GM19452 (cell line): ENCODE results near the gene OPN4.
"Not testable (repeated sequence)": the region's sequence is repeated elsewhere in the genome, so short reads cannot be mapped to it uniquely, and the experiment has no call there.

ENCODE experiments used
- ATAC-seq: cut with Tn5 transposase; IDR thresholded peaks from one replicate; pipeline ENCODE4 v1.9.1; 2021; ENCODE audit not compliant: unreplicated experiment

The OPN4 gene, protein sequence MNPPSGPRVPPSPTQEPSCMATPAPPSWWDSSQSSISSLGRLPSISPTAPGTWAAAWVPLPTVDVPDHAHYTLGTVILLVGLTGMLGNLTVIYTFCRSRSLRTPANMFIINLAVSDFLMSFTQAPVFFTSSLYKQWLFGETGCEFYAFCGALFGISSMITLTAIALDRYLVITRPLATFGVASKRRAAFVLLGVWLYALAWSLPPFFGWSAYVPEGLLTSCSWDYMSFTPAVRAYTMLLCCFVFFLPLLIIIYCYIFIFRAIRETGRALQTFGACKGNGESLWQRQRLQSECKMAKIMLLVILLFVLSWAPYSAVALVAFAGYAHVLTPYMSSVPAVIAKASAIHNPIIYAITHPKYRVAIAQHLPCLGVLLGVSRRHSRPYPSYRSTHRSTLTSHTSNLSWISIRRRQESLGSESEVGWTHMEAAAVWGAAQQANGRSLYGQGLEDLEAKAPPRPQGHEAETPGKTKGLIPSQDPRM

GRCh38 chr10:86654411-86655172 is at the start of gene OPN4:
TSS of gene OPN4 (plus strand) at chr10:86654547. CDS start at chr10:86654784, 237 bp downstream.
- ATAC-seq: no peak

DNA sequence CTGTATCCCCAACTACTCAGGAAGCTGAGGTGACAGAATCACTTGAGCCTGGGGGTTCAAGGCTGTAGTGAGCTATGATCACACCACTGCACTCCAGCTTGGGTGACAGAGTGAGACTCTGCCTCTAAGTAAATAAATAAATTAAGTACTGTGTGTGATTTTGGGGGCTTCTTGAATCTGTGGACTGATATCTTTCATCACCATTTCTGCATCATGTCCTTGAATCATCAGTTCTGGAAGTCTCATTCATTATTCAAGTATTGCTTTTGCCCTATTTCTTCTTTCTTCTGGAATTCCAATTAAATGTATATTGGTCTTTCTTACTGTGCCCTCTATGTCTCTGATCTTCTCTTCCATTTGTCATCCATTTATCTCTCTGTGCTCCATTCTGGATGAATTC is 46.7 kb upstream of the OPN4 start:
- ATAC-seq: no peak

- no peak for ATAC-seq
Observed at GRCh38 chr10:86609920-86610319, 44.4 kb upstream of the OPN4 start.

DNA sequence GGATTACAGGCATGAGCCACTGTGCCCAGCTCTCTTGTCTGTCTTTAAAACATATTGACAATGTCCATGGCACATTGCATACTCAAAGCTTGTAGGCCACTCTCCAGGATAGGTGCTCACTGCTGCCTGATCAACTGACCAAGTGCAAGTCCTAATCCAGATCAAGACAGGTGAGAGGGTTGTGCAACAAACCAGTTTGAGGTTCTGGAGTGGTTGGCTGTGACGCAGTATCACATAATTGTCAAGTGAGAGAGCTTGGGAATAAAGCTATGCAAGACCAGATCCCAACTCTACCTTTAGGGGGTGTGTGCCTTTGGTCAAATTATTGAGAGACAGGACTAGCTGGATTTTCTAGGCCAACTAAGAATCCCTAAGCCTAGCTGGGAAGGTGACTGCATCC is 43.0 kb upstream of the OPN4 start:
- no peak for ATAC-seq

DNA sequence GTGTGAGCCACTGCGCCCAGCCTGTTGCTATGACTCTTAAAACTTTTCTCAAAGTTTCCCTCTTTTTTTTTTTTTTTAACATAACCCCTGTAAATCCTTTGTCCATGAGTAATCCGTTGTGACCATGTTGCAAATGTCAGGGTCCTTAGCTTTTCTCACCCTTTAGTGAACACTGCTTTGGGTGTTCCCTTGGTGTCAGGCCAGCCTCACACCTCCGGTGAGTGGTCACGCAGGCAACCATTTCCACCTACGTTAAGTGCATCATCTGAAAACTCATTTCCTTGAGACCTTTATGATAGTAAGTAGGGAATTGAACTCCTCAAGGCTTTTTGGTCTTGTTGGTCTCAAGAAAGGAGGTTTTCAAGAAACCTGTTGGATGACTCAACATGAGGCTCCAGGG is 41.3 kb upstream of the OPN4 start:
- no peak for ATAC-seq

GRCh38 chr10:86613905-86614304 is 40.4 kb upstream of the OPN4 start:
- no peak for ATAC-seq

DNA sequence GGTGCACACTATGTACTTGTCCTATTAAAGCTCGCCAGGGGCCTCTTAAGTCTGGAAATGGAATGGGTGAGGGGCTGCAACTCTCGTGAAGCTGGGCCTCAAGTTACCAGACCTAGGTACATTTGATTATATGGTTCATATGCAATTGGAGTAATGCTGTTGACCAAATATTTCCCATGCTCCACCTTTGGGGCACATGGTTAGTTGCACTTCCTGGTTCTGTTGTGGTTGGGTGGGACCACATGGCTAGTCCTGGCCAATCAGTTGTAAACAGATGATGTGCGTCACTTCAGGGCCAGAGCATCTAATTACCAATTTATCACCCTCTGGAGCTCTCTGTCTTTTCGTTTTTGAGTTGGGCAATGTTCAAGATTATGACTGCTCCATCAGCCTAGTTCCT is 39.5 kb upstream of the OPN4 start:
- ATAC-seq: no peak

DNA sequence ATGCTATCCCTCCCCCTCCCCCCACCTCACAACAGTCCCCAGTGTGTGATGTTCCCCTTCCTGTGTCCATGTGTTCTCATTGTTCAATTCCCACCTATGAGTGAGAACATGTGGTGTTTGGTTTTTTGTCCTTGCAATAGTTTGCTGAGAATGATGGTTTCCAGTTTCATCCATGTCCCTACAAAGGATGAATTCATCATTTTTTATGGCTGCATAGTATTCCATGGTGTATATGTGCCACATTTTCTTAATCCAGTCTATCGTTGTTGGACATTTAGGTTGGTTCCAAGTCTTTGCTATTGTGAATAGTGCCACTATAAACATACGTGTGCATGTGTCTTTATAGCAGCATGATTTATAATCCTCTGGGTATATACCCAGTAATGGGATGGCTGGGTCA is 37.1 kb upstream of the OPN4 start:
- ATAC-seq: not testable (repeated sequence)

- no peak for ATAC-seq
Observed at GRCh38 chr10:86628311-86628710, 26.0 kb upstream of the OPN4 start.

GRCh38 chr10:86630079-86630478 is 24.3 kb upstream of the OPN4 start:
- no peak for ATAC-seq

- no peak for ATAC-seq
Observed at GRCh38 chr10:86632009-86632800, 22.1 kb upstream of the OPN4 start.

DNA sequence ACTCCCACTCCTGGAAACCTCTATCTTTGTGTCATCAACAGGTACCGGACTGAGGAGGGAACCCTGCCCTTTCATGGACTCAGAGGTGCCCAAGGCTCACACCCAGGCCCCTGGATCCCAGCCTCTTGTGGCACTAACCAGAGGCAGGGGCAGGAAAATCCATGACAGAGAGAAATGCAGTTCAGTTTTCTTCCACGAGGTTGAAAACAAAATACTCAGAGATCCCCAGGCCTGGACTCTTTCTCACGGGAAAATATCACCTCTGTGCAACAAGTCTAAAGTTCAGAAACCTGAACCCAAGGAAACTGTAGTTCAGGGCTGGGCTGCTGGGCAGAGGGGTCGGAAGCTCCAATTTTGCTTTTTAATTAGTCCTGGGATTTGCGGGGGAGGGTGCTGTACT is 21.4 kb upstream of the OPN4 start:
- ATAC-seq: no peak

DNA sequence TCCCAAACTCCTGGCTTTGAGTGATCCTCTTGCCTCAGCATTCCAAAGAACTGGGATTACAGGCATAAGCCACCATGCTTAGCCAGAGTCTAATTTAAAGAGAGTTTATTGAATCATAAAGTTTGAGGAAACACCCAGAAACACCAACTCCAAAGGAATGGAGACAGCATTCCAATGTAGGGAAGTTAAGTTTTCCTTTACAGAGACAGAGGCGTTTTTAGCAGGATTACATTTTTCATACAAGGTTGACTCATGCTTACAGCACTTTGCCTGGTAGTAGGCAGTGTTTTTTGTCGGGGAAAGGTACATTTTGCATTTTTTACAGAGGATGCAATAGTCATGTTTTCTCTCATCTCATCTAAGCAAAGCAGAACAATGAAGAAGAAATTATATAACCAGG is 18.9 kb upstream of the OPN4 start:
- no peak for ATAC-seq

DNA sequence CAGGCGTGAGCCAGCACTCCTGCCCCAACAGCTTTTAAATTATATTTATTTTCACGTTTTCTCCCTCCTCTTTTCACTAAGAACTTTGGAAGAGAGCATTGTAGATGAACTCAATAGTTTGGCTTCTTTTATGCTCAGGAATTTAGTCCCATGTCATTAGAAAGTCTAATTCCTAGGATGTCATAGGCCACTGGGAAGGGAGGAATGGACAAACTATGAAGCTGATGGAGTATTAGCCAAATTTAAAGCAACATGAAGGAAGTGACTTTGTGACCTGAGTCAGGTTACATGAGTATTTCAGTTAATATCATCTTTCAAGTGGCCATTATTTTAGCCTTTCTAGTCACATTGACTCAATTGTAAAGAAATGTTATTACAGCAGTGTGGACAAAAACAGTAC is 18.0 kb upstream of the OPN4 start:
- ATAC-seq: no peak

DNA sequence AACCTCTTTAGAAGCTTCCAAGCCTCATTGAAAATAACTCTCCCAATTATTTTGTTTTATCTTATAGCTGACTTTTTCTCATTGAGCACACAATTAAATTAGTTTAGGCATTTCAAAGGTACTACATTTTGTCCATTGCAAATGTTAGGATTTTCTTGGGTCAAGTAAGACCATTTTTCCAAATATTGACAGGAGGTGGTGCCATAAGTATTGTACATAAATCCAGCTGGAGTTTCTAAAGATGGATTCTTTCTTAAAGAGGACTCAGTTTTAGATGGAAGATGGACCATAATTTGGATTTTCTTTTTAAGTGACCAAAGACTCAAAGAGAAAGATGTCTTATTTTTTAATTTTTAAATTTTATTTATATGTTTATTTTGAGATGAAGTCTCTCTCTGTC is 12.3 kb upstream of the OPN4 start:
- no peak for ATAC-seq

DNA sequence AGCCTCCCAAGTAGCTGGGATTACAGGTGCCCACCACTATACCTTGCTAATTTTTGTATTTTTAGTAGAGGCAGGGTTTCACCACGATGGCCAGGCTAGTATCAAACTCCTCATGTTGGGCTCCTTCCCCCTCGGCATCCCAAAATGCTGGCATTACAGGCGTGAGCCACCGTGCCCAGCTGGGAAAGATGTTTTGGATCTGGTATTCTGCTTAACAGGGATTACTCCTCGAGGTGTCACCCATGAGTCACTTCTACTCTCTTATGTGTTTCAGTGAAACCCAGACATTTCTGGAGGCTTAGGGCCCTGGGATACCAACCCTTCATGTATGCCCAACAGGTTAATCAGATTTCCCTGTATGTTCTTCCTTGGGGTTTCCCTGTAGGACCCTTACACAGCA is 11.8 kb upstream of the OPN4 start:
- no peak for ATAC-seq

GRCh38 chr10:86644152-86644793 is 10.1 kb upstream of the OPN4 start:
- no peak for ATAC-seq

DNA sequence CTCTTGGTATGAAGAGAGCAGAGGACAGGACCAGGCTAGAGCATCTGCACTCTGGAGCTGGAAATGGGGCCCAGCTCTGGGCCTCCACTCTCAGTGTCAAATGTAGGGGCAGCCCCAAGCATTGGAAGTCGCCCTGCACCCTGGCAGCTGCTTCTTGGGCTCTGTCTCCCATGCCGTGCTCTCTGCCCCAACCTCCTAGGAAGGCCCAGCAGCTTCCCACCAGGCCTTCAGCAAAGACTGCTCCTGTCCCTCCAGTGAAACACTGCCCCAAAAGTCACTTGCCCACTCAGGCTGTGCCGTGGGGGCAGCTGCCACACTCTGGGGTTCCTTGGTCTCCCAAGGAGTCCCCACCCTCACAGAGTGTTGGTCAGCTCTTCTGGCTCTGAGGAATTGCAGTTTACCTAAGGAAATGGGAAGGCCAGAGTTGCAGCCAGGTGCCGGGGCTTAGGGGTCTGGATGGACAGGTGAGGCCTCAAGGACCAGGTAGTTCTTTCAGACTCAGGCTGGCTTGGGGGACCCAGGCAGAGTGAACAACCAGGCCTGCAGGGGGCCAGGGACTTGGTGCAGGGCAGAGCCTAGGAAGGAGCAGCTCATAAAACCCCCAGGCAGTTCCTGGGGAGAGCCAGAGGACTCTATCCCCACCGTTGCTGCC is 9.4 kb upstream of the OPN4 start:
- ATAC-seq: no peak

- ATAC-seq: not testable (repeated sequence)
Observed at GRCh38 chr10:86645621-86646165, 8.7 kb upstream of the OPN4 start.

DNA sequence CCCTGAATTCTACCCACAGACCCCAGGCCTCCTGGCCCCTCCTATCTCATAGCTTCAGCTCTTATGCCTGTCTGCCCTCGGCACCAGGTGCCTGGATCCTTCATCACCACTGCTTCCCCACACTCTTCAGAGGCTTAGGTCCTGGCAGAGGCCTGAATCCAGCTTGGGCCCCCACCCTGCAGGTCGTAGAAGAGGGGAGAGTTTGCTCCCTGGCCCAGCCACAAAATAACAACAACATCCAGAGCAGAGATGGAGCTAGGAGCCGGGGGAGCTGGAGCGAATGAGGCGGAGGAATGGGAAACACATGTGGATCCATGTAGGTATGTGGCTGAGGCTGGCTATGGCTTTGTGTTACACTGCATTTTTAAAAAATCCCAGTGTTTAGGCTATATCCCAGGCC is 7.8 kb upstream of the OPN4 start:
- no peak for ATAC-seq
